ENCODE results near the gene PTGIS. TPM values are rescaled to one million over a fixed set of nuclear protein-coding genes. Genes with fewer than 3 reads are reported as not detected.

PTGIS gene
- total and polyA plus RNA-seq, 2 donors (not counting 1 experiment from before 2014, with no cell fraction given), result not detected

- Histone ChIP-seq H3K9me3 (ENCODE audit: control extremely low read depth in 1 of 3, control insufficient read depth in 2 of 3, insufficient read depth in 1 of 3, low read length in 2 of 3) (peaks cover 0 to 6% (median 0%) of the 10 kb centered on the region in 3 donors), H3K36me3 (replicated peaks in 1 of 2; ENCODE audit: control extremely low read depth in 1 of 2, control insufficient read depth in 1 of 2, extremely low read depth in 1 of 2, insufficient read depth in 2 of 2, low read length in 1 of 2) (no peaks in the 10 kb centered on the region), H3K9ac (ENCODE audit: low read length) (no peak overlapping the region), H3K27ac (ENCODE audit: low read length in 2 of 2) (no peak overlapping the region), H3K27me3 (replicated peaks in 1 of 4; ENCODE audit: control extremely low read depth in 1 of 4, control insufficient read depth in 3 of 4, insufficient read depth in 4 of 4, low read length in 3 of 4) (peaks cover 0 to 4% (median 0%) of the 10 kb centered on the region in 4 experiments), H4K20me1 (ENCODE audit: control insufficient read depth, insufficient read depth, low read length, poor library complexity, severe bottlenecking) (no peaks in the 10 kb centered on the region), H3K4me3 (ENCODE audit: control extremely low read depth in 1 of 5, extremely low read depth in 1 of 5, insufficient read depth in 1 of 5, low read depth in 2 of 5, low read length in 4 of 5) (no peak overlapping the region), H2AFZ (ENCODE audit: insufficient read depth, low read depth, low read length, poor library complexity, severe bottlenecking) (no peak overlapping the region), H3K4me1 (ENCODE audit: control insufficient read depth in 2 of 2, insufficient read depth in 2 of 2, low read length in 2 of 2) (no peaks in the 10 kb centered on the region), H3K4me2 (replicated peaks; ENCODE audit: low read depth, low read length, poor library complexity, severe bottlenecking) (no peak overlapping the region), H3K79me2 (ENCODE audit: control insufficient read depth, insufficient read depth, low read length) (no peaks in the 10 kb centered on the region)
- no peaks in the 10 kb centered on the region for H3K9me3 Mint-ChIP-seq (ENCODE audit: insufficient read depth)
- ChIA-PET CTCF (interaction anchor here (1.0 to 1.2 kb wide), 2 partner anchors 9 to 55 kb away, joined by 3 to 4 read pairs; no protein-coding TSS in a partner anchor), POLR2A (no interaction called here)
- H3K27ac Mint-ChIP-seq, result no peak overlapping the region
- TF ChIP-seq CTCF (IDR thresholded peaks at IDR 0.05) (no peak), EZH2 (IDR thresholded peaks at IDR 0.05; ENCODE audit: borderline replicate concordance, insufficient read depth, low read depth, low read length, poor library complexity, severe bottlenecking) (no peak)
- no peak overlapping the region for H3K4me3 Mint-ChIP-seq
- 56% methylated on average over 3 of the region's 3 CpGs for WGBS (ENCODE audit: insufficient coverage)
- peaks cover 36% of the 10 kb centered on the region for H3K27me3 Mint-ChIP-seq
- DNase-seq (no peak), ATAC-seq (ENCODE audit: low read depth) (no peak)
- no peaks in the 10 kb centered on the region for H3K4me1 Mint-ChIP-seq
- intact Hi-C loops (cut with micrococcal nuclease), result no loop called here
These were observed 52.4 kb downstream of the PTGIS start for GRCh38 chr20:49515586-49515985.

GRCh38 chr20:49513517-49513916 lies 54.4 kb downstream of the PTGIS start:
- H3K9me3 Mint-ChIP-seq (ENCODE audit: insufficient read depth), result no peaks in the 10 kb centered on the region
- H3K27ac Mint-ChIP-seq, result no peak overlapping the region
- peaks cover 0 to 7% (median 1%) of the 10 kb centered on the region in 4 experiments for H3K27me3 ChIP-seq (replicated peaks in 1 of 4; ENCODE audit: control extremely low read depth in 1 of 4, control insufficient read depth in 3 of 4, insufficient read depth in 4 of 4, low read length in 3 of 4)
- no peak overlapping the region for H3K9ac ChIP-seq (ENCODE audit: low read length)
- H3K79me2 ChIP-seq (ENCODE audit: control insufficient read depth, insufficient read depth, low read length), result no peaks in the 10 kb centered on the region
- H3K4me1 Mint-ChIP-seq, result peaks cover 2% of the 10 kb centered on the region
- TF ChIP-seq EZH2 (IDR thresholded peaks at IDR 0.05; ENCODE audit: borderline replicate concordance, insufficient read depth, low read depth, low read length, poor library complexity, severe bottlenecking), result no peak
- no peak for TF ChIP-seq CTCF (IDR thresholded peaks at IDR 0.05)
- H2AFZ ChIP-seq (ENCODE audit: insufficient read depth, low read depth, low read length, poor library complexity, severe bottlenecking), result no peak overlapping the region
- DNase-seq (no peak), ATAC-seq (ENCODE audit: low read depth) (no peak)
- H3K9me3 ChIP-seq (ENCODE audit: control extremely low read depth in 1 of 3, control insufficient read depth in 2 of 3, insufficient read depth in 1 of 3, low read length in 2 of 3), result peaks cover 0 to 3% (median 0%) of the 10 kb centered on the region in 3 donors
- no peaks in the 10 kb centered on the region for H3K36me3 ChIP-seq (replicated peaks in 1 of 2; ENCODE audit: control extremely low read depth in 1 of 2, control insufficient read depth in 1 of 2, extremely low read depth in 1 of 2, insufficient read depth in 2 of 2, low read length in 1 of 2)
- H3K4me3 Mint-ChIP-seq, result no peak overlapping the region
- H3K4me1 ChIP-seq (ENCODE audit: control insufficient read depth in 2 of 2, insufficient read depth in 2 of 2, low read length in 2 of 2), result no peaks in the 10 kb centered on the region
- ChIA-PET POLR2A (no interaction called here), CTCF (no interaction called here)
- H4K20me1 ChIP-seq (ENCODE audit: control insufficient read depth, insufficient read depth, low read length, poor library complexity, severe bottlenecking), result no peaks in the 10 kb centered on the region
- H3K4me2 ChIP-seq (replicated peaks; ENCODE audit: low read depth, low read length, poor library complexity, severe bottlenecking), result no peak overlapping the region
- intact Hi-C loops (cut with micrococcal nuclease), result no loop called here
- H3K27me3 Mint-ChIP-seq, result peaks cover 40% of the 10 kb centered on the region
- WGBS (ENCODE audit: insufficient coverage), result 83% methylated on average over 1 of the region's 2 CpGs
- H3K4me3 ChIP-seq (ENCODE audit: control extremely low read depth in 1 of 5, extremely low read depth in 1 of 5, insufficient read depth in 1 of 5, low read depth in 2 of 5, low read length in 4 of 5), result no peak overlapping the region
- H3K27ac ChIP-seq (ENCODE audit: low read length in 2 of 2), result no peak overlapping the region
